HG03175 (cell line): ENCODE measurements around the gene CASQ1.

ENCODE experiments used
- ATAC-seq: cut with Tn5 transposase; IDR thresholded peaks from one replicate; pipeline ENCODE4 v1.9.1; 2021; ENCODE audit warnings: mild to moderate bottlenecking, moderate library complexity; ENCODE audit not compliant: unreplicated experiment

CASQ1 gene

GRCh38 chr1:160224606-160225005, 34.2 kb downstream of the CASQ1 start:
- ATAC-seq, result no peak

GRCh38 chr1:160225345-160225744, 35.0 kb downstream of the CASQ1 start:
- no peak for ATAC-seq

DNA sequence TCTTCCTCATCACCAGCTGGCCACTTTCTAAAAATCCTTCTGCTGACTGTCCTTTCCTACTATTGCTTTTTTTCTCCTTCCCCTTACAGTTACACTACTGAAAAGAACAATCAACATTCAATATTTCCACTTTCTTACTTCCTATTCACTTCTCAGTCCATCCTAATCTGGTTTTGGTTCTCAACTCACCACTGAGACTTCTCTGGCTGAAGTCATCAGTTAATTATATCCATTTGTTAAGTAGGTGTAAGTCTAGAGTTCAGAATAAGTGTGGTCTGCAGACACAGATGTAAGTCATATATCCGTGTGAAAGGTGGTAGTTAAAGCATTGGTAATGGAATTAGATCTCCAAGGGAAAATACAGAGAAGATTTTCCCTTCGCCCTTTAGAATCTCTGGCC, 36.2 kb downstream of the CASQ1 start:
- no peak for ATAC-seq

DNA sequence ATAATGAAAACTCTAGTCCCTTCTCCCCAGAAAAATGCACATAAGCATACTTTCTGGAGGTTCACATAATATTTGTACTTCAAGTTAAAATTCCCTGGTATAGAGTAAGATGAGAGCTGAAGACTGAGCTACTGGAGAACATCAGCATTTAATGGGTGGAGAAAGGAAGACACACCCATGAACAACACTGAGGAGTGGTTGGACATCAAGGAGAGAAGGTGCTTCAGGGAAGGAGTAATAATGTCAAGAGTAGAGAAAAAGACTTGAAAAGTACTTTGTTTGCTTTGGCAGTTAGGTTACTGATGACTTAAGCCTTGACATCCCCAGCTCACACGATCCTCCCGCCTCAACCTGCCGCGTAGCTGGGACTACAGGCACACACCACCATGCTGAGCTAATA, 36.7 kb downstream of the CASQ1 start:
- no peak for ATAC-seq

- no peak for ATAC-seq
These were observed 37.2 kb downstream of the CASQ1 start for GRCh38 chr1:160227561-160227960.

GRCh38 chr1:160228431-160228830, 38.1 kb downstream of the CASQ1 start:
- no peak for ATAC-seq

GRCh38 chr1:160232911-160233310, 42.5 kb downstream of the CASQ1 start:
- no peak for ATAC-seq

DNA sequence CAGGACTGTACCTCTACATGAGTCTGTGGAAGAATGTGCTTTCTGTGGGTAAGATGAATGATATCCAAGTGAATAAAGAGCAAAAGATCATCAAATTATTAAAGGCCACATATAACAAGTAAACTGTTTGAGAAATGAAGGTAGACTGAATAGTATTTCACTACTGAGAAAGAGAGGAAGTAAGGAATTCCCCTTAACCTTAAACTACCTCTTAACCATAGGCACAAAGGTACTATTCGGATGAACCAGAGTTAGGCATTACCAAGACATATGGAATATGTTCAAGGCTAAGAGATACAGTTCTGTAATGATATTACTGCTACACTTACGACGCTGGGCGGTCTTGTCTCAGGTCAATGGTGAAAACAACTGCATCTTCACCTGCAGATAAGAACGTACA, 46.4 kb downstream of the CASQ1 start:
- ATAC-seq, result no peak

- ATAC-seq, result no peak
These were observed 47.2 kb downstream of the CASQ1 start for GRCh38 chr1:160237558-160237957.

DNA sequence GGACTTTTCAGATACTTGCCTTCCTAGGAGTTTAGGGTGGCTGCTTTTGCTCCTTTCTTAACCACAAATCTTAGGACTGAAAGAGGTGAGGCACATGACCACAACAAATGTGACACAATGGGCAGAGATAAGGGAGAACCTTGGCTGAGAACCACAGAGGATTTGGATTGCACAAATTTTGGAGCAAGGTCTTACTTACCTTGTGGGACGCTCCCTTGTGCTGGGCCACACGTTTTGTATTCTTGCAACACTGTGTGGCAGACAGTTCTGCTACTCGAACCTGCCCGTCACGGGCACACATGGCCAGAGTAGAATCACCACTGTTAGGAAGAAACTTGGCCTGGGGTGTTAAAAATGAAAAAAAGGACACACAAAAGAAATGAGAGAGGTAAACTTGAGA, 48.0 kb downstream of the CASQ1 start:
- ATAC-seq, result no peak

DNA sequence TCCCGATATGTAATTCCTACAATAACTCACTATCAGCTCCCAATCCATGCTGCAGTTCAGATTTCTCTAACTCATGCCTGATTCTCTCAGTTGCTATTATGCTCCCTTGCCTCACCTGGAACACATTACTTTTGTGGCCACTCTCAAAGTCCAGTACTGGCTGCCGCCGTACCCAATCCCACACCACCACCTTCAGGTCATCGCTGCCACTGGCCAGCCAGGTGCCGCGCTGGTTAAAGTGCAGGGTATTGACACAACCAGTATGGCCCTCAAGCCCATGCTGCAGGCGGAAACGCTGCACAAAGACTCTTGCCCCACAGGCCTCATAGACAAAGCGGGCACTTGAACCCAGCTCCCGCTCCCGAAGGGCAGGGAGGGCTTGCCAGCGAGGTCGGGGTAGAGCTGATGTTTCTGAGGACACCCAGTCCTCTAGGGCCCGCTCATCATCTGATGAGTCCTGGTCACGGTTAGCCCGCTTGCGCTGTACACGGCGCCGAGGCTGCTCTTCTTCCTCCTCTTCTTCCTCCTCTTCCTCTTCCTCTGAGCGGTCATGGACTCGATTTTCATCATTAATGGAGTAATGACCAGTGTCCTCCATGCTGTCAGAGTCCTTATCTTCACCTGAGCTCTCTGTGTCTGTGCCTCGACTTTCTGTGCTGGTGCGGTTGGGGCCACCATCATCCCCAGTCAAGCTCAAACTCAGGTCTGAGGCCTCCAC, 49.4 kb downstream of the CASQ1 start:
- ATAC-seq, result no peak

- ATAC-seq, result no peak
These were observed 53.4 kb downstream of the CASQ1 start for GRCh38 chr1:160243767-160244166.

- no peak for ATAC-seq
These were observed 53.8 kb downstream of the CASQ1 start for GRCh38 chr1:160244209-160244608.

DNA sequence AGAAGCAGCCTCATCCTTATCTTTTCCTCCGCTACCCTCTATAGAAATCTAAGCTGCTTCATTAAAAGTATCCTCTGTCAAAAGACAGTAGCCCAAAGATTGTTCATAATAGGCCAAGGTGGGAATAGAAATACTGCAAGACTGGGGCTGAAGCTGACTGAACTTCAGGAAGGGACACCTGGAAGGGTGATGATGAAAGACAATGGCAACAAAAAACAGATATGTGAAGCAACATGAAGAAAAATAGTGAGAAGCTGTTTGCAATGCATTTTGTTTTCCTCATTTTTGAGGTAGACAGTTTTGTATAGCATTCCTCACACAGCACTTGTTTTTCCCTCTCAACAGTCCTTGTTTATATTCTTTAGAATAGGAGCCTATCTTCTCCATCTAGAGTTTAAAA, 55.1 kb downstream of the CASQ1 start:
- ATAC-seq, result no peak

DNA sequence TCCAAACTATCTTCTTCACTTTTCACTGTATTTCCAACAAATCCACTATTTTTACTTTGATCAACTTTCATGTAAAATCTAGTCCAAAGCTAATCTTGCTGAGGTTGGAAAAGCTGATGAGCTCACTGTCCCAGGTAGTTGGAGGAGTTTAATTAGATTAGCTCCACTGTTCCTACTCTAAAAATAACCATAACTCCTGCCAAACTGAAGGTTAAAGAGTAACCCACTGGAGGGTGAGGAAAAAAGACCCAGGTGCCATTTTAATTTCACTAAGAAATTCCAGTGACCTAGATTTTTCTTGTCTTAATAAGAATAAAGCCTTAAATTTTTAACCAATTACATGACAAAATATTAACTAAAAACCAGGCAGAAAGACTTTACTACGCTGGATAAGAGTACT, 56.7 kb downstream of the CASQ1 start:
- ATAC-seq, result no peak

DNA sequence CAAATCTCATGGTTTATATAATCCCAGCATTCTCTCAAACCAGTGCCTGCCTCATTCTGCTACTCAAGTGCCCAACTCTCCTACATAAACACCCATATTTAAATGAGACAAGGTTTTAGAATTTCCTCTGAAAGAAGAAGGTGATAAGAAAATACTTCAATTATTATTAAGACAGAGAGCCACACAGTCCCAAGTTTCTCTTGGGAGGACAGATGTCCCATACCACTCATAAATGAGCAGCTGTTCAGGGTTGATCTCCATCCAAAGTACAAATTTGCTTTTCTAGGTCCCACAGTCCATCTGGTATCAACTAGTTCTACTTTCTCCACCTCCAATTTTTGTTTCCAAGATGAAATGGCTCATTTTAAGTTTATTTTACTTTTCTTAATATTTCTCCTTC, 60.6 kb downstream of the CASQ1 start:
- no peak for ATAC-seq
